PFSK-1 (cell line): ENCODE results near the gene ZNF280B.

Experiments
- FOXP2 ChIP-seq: optimal IDR thresholded peaks from 2 replicates; pipeline ENCODE3; 2011; ENCODE audit warnings: borderline replicate concordance, control low read depth, inconsistent platforms; ENCODE audit not compliant: insufficient read depth; ENCODE audit errors: extremely low read length, extremely low read depth
- POLR2AphosphoS5 ChIP-seq: IDR thresholded peaks from 2 replicates; pipeline ENCODE4 v1.6.1; 2012; ENCODE audit warnings: low read depth, mild to moderate bottlenecking, control low read depth, low read length, moderate library complexity
- SIN3A ChIP-seq: IDR thresholded peaks from 2 replicates; pipeline ENCODE4 v1.6.1; 2012; ENCODE audit warnings: mild to moderate bottlenecking, low read length, moderate library complexity, borderline replicate concordance; ENCODE audit not compliant: insufficient read depth
- TAF1 ChIP-seq: IDR thresholded peaks from 2 replicates; pipeline ENCODE4 v1.6.1; 2012; ENCODE audit warnings: low read length, control low read depth, borderline replicate concordance; ENCODE audit not compliant: insufficient read depth
- TF ChIP-seq, protein P1 (sequence below), 2 experiments: IDR thresholded peaks; 2 replicates each; pipeline versions ENCODE4 v1.6.1 to v1.8.0; 2011 to 2012; ENCODE audit warnings: low read depth in 2 of 2, low read length in 2 of 2, control low read depth in 1 of 2, inconsistent platforms in 1 of 2, mild to moderate bottlenecking in 1 of 2, moderate library complexity in 1 of 2; ENCODE audit not compliant: insufficient read depth in 1 of 2

The ZNF280B gene

DNA sequence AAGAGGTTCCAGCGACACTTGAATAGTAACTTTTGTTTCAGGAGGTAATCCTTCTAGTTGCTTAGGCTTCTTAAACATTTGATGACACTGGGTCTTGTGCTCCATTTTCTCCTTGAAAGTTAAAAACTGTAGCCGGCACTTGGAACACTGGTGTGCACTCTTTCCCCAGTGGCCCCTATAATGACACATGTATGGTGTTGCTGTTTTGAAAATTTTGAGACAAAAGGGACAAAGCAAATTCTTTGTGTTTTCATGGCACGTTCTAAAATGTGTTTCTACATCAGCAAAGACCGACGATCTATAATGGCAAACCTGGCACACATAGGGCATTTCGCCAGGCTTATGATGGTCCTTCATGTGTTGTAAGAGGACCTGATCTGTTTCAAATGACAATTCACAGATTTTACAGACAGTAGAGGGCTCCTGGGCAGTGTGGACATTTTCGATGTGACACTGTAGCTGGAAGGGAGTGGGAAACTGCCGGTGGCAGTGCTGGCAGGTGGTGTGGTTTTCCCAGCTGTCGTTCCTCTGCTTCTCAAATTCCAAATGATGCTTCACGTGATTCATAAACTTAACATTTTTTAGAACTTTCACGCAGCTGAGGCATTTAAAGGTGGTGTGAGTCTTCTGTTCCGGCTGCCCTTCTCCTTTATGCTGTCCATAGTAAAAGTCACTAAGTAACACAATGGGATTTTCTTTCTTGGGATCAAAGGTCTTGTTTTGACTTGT lies 20.5 kb downstream of the ZNF280B start:
- TF ChIP-seq POLR2AphosphoS5 (no peak), SIN3A (no peak), FOXP2 (no peak), TAF1 (no peak)
- TF ChIP-seq, protein P1, sequence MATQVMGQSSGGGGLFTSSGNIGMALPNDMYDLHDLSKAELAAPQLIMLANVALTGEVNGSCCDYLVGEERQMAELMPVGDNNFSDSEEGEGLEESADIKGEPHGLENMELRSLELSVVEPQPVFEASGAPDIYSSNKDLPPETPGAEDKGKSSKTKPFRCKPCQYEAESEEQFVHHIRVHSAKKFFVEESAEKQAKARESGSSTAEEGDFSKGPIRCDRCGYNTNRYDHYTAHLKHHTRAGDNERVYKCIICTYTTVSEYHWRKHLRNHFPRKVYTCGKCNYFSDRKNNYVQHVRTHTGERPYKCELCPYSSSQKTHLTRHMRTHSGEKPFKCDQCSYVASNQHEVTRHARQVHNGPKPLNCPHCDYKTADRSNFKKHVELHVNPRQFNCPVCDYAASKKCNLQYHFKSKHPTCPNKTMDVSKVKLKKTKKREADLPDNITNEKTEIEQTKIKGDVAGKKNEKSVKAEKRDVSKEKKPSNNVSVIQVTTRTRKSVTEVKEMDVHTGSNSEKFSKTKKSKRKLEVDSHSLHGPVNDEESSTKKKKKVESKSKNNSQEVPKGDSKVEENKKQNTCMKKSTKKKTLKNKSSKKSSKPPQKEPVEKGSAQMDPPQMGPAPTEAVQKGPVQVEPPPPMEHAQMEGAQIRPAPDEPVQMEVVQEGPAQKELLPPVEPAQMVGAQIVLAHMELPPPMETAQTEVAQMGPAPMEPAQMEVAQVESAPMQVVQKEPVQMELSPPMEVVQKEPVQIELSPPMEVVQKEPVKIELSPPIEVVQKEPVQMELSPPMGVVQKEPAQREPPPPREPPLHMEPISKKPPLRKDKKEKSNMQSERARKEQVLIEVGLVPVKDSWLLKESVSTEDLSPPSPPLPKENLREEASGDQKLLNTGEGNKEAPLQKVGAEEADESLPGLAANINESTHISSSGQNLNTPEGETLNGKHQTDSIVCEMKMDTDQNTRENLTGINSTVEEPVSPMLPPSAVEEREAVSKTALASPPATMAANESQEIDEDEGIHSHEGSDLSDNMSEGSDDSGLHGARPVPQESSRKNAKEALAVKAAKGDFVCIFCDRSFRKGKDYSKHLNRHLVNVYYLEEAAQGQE (IDR thresholded peaks at IDR 0.05; ENCODE audit: insufficient read depth in 1 of 2, low read depth in 2 of 2, low read length in 2 of 2): no peak

DNA sequence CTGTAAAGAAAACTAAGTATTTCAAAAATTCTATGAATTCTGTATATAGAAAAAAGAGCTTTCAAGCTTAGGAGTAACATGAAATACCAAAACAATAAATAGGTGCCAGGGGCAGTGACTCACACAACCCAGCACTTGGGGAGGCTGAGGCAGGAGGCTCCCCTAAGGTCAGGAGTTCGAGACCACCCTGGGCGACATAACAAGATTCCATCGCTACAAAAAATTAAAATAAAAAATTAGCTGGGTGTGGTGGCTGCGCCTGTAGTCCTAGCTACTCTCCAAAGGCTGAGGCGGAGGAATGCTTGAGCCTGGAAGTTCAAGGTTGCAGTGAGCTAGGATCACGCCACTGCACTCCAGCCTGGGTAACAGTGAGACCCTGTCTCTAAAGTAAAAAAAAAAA lies 21.5 kb downstream of the ZNF280B start:
- no peak for TF ChIP-seq POLR2AphosphoS5
- TF ChIP-seq FOXP2: no peak
- TF ChIP-seq, protein P1 (IDR thresholded peaks at IDR 0.05; ENCODE audit: insufficient read depth in 1 of 2, low read depth in 2 of 2, low read length in 2 of 2): no peak
- no peak for TF ChIP-seq SIN3A
- TF ChIP-seq TAF1: no peak

DNA sequence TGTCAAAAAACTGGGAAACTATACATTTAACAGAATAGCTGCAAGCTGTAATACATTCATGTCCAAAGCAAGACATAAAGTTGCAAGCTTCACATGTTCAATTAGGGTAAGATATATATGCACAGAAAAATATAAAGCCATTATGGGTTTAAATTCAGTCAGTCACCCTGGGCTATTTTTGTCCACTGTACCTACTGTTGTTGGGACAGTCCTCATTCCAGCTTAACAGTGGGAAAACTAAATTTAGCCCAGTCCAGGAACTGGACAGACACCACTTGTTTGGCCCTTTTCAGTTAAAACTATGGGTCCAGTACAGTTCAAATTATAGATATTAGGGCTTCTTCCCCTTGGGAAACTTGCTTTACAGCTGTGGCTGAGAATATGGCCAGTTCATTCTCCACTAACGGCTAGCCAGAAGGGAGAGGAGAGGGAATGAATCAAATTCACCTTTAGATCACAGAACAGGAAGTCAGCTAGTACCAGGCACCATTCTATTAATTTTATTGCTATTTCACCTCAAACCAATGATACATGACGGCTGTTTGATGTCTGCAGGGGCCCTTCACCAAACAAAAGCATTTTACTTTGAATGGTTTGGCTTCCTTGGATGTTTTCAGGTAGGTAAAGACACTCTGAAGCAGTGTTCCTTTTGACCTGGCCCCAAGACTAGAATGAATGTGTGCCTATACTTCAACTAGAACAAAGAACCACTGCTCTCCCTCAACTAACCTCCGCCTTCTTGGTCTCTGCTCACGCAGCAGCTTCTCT lies 22.2 kb downstream of the ZNF280B start:
- TF ChIP-seq POLR2AphosphoS5: no peak
- no peak for TF ChIP-seq SIN3A
- TF ChIP-seq FOXP2: no peak
- TF ChIP-seq TAF1: no peak
- TF ChIP-seq, protein P1 (IDR thresholded peaks at IDR 0.05; ENCODE audit: insufficient read depth in 1 of 2, low read depth in 2 of 2, low read length in 2 of 2): no peak

DNA sequence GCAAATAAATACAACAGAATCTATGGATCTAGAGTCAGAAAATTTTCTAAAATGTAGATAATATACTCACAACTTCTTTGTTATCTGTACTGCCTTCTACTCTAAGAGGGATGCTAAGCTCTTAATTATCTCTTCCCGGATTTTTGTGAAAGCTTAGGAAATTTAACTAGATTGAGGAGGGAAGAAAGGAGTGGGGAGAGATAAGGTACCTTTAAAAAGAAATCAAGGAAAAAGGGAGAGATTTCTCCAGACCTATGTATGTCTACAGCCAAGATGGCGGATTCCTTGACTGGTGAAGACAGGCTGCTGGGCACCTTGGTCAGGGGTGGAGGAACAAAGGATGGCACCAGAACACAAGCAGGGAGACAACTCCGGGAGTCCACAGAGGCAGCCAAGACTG lies 23.0 kb downstream of the ZNF280B start:
- no peak for TF ChIP-seq SIN3A
- no peak for TF ChIP-seq FOXP2
- TF ChIP-seq, protein P1 (IDR thresholded peaks at IDR 0.05; ENCODE audit: insufficient read depth in 1 of 2, low read depth in 2 of 2, low read length in 2 of 2): no peak
- no peak for TF ChIP-seq POLR2AphosphoS5
- TF ChIP-seq TAF1: no peak
